Measurements from ENCODE around the gene RNF208.

Gene RNF208

DNA sequence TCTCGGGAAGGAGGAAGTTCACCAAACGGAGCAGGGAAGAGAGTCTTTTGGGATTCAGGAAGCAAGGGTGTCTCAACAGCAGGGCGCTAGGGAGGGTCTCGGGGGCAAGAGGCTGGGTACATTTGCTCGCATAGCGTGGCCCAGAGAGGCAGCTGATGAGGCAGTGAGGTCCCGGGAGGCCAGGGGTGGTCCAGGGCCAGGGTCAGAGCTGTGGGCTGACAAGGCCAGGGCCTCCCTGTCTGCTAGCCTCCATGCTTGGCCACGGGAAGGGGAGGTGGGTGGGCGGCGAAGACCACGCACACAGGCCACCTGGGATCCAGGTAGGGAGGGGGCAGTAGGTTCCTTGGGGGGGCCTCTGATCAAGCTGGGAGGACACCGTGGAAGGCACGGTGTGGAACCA, 10.5 kb downstream of the RNF208 start:
- DNase-seq: no peak

DNA sequence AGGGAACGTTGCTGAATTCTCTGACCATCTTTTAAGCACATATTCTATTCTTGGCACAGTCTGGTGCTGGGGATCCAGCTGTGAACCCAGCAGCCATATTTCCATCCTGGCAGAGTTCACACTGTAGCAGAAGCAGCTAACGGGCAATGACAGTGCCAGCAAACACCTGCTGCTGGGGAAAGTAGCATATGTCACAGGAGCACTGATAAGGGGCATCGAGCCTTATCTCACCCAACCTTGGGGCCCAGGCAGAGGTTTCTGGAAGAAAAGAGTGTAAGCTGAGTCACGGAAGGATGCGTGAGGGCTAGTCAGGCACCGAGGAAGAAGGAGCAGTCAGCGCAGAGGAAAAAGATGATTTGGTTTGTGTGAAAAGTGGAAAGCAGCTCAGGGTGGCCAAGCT, 15.4 kb downstream of the RNF208 start:
- DNase-seq: no peak

DNA sequence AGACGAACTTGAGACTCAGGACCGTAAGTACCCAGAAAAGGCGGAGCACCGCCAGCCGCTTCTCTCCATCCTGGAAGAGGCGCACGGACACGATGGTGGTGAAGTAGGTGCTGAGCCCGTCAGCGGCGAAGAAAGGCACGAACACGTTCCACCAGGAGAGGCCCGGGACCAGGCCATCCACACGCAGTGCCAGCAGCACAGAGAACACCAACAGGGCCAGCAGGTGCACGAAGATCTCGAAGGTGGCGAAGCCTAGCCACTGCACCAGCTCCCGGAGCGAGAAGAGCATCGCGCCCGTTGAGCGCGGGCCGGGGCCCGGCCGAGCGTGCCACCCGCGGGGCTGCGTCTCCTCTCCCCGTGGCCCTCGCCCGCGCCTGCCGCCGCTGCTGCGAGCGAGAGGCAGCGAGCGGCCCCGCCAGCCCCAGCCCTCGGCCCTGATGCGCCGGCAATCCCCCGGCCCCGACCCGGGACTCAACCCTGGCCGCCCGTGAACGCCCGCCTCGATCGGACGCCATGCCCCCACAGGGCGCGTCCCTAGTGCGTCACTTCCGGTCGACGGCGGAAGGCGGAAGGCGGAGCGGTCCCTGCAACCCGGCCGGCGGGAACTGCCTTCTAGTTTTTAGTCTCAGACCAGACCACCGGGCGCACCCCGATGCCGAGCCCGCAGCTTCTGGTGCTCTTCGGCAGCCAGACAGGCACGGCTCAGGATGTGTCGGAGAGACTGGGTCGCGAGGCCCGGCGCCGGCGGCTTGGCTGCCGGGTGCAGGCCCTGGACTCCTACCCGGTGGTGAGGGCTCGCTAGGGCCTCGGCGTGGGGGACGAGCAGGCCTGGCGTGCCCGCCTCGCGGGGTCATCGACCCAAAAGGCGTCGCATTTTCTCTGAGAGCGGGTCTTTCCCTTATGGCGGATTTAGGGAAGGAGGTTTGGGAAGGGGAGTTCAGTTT, 16.6 kb downstream of the RNF208 start, which contains the start of the genes NDOR1 and TMEM203:
Gene NDOR1 (plus strand): TSS at position 575 of the 944 bp plus-strand sequence. CDS start 78 bp downstream, at position 653.
Gene TMEM203 (minus strand): TSS at position 523 of the 944 bp plus-strand sequence. CDS start 234 bp downstream, at position 289.
- DNase-seq: peak; percentile 92

DNA sequence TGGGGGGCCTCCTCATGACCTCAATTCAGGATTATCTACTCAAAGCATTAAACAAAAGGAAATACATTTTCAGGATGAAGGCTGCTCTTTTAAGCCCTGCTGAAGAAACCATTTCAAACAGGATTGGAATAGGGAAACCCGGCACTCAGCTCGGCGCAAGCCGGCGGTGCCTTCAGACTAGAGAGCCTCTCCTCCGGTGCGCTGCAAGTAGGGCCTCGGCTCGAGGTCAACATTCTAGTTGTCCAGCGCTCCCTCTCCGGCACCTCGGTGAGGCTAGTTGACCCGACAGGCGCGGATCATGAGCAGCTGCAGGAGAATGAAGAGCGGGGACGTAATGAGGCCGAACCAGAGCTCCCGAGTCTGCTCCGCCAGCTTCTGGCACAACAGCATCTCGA, 17.3 kb downstream of the RNF208 start:
- no peak for DNase-seq

DNA sequence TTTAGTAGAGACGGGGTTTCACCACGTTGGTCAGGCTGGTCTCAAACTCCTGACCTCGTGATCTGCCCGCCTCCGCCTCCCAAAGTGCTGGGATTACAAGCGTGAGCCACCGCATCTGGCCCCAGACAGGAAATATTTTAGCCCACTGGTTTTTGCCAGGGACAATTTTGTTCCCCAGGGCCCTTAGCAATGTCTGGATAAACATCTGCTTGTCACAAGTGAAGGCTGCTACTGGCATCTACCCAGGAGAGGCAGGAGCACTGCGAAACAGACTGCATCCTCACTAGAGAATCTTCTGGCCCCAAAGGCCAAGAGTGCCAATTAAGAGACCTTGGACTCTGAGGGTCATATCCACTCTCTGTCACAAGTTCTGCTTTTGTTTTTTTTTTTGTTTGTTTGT, 19.1 kb downstream of the RNF208 start:
- DNase-seq: no peak

- DNase-seq: no peak
These were observed 20.7 kb downstream of the RNF208 start for GRCh38 chr9:137201205-137201868.

- peak; percentile 98 for DNase-seq
These were observed 21.5 kb downstream of the RNF208 start, which contains the start of gene TPRN for GRCh38 chr9:137200311-137201204. Gene TPRN, minus strand, starts transcription at chr9:137200741. Its CDS starts 30 bp downstream, at chr9:137200711.

GRCh38 chr9:137199411-137200121, 22.5 kb downstream of the RNF208 start:
- DNase-seq: no peak

DNA sequence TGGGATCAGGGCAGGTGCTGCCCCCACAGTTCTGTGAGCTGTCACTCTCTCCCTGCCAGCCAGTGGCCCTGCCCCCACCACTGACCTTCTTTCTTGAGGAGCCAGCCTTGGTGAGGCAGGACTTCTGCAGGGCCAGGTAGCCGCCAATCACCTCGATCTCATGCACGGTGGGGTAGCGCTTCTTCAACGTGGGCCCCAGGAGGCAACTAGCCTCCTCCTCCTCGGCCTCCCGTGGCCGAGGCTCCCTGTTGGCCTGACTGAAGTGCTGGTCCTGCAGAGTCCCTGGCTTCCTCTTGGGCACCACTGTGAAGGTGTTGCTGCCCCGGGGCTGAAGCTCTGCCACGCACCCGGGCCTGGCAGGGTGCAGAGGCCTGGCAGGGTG, 23.1 kb downstream of the RNF208 start:
- no peak for DNase-seq

DNA sequence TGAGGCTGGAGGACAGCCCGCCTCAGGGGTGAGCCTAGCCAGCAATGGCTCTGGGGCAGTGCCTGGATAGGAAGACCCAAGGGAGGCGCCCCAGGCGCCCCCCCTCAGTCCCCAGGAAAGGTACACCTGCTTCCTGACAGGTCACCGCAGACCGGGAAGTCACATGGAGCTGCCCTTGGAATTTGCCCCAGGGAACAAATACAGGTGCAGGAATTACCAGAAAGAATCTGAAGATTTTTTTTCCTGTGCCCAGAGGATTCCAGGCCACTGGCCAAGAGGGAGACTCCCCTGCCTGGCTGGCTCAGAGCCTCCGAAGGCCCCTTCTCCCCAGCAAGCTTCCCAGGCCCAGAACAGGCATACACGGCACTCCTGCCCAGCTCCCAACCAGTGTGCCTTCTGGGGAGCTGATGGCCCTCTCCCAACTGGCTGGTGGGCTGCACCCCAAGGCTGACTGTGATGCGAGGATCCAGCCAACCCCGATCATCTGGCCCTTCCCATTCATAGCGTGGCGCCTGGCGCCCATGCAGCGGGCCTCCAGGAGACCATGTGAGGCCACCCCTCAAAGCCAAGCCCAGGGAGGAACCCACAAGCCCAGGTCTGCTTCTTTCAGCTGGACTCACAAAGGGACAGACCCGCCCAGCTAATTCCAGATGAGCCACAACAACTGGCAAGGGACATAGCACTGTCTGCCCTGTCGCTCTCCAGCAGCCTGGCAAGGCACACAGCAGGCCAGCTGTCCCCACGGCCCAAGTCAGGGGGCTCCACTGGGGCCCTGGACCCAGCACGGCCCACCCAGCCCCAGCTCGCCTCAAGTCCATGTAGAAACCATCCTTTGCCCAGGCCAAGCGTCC, 23.8 kb downstream of the RNF208 start:
- no peak for DNase-seq

- DNase-seq: no peak
These were observed 26.4 kb downstream of the RNF208 start for GRCh38 chr9:137195525-137196220.

- no peak for DNase-seq
These were observed 27.1 kb downstream of the RNF208 start for GRCh38 chr9:137194909-137195308.

GRCh38 chr9:137194388-137194787, 27.7 kb downstream of the RNF208 start:
- no peak for DNase-seq

- DNase-seq: no peak
These were observed 28.3 kb downstream of the RNF208 start for GRCh38 chr9:137193771-137194170.

- DNase-seq: no peak
These were observed 29.2 kb downstream of the RNF208 start for GRCh38 chr9:137192859-137193258.

GRCh38 chr9:137192448-137192780, 29.6 kb downstream of the RNF208 start:
- DNase-seq: no peak

- DNase-seq: no peak
These were observed 30.2 kb downstream of the RNF208 start for GRCh38 chr9:137191691-137192447.

DNA sequence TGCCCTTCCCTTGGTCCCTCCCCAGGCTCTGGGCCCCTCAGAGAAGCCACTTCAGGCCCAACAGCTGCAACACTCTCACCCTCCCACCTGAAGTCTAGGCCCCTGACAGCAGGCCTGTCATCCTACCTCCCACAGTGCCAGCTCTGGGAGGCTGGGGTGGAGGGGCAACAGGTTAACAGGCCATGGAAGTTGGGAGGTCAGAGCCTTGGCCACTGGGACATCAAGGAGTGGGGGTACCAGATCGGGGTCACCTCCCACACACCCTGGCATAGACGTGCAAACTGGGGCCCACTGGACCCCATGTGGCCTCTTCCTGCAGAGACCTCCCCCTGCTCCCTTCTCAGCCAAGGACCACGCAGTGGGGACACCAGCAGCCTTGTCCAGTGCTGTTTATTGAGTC, 30.8 kb downstream of the RNF208 start:
- DNase-seq: no peak

DNA sequence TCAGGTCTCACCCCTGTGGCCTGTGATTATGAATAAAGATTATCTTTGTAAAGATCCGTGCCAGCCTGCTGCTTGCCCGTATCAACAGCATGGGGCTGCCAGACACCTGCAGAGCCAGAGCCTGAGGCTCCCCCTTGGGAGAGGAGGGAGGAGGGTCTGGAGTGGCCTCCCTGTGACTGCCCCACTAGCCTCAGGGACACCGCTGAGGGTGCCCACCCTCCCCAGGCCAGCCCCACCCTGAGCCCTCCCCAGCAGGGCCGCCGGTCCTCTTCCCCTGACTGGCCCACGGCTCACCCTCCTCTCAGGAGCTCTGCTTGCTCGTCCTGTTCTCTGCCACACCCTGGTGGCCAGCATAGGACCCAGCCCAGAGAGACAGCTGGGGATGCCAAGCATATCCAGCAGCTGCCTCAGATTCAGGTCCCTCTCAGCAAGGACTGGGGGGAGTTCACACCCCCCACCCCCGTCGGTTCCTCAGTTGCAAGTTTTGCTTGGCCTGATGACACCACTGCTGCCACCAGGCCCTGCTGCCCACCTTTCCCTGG, 31.7 kb downstream of the RNF208 start:
- DNase-seq: no peak
